Measurements from ENCODE around the gene CFAP221. TPM values are rescaled to one million over a fixed set of nuclear protein-coding genes. Genes with fewer than 3 reads are reported as not detected.

The CFAP221 gene
- under 1 TPM in 1 of 4 donors, not detected in 3; 0.48 TPM for total RNA-seq

DNA sequence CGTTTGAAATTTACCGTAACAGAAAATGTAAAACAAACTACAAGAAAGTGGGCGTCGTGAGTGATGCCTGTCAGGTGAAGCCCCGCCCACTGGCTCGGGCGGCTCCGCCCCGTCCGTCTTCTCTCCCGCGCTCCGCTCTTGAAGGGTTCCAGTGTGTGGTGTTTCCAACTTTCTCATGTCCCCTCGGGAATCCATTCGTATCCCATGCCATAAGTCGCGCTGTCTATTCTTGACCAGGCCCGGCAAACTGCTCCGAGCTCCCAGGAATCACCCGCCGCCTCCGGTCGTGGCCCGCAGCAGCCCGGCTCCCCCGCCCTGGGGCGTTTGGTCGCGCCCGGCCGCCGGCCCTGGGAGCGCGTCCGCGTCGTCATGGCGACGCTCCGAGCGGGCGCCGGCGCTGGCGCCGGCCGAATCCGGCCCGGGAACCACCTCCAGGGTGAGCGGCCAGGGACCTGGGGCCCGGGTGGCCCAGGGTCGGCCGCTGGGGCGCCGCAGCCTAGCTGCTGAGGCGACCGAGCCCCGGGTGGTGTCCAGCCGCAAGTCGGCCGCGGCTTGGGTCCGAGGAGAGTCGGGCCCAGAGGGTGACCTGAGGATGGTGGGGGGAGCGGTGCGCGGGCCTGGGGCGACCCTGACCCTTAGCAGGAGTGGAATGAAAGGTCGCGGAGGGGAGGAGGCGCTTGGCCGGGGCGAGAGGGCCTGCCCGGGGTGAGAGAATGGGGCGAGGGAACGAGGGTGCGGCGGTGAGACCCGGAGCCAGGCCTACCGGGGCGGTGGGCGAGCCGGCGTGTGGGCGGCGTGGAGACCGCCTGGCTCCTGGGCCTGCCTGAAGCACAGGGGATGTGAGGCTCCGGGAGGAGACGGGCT lies at the start of gene CFAP221:
Gene CFAP221 (plus strand): TSS at position 375 of the 864 bp plus-strand sequence. CDS start 1,683 bp downstream, outside the sequence.
- no peak within 1 kb of the TSS for H3K27ac ChIP-seq
- 8% methylated on average over 45 of the region's 89 CpGs for WGBS

DNA sequence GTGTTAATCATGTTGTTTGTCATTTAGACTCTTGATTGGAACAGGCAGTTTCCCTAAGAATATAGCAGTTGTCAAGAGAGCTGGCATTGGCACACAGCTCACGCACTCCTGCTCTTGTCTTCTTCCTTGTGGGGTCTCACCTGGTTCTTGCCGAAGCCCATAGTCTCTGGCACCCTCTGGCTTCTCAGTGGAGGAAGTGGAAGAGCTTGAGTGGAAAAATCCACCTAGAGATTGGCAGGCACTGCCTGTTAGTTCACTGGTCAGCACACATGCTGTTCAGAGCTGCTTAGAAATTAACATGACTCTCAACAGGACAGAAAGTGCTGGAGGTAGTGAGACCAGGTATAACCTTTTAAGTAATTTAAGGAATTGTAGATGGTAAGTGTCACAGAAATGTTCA lies 48.3 kb upstream of the CFAP221 start:
- WGBS, result 91% methylated on average over 2 of the region's 2 CpGs
- DNase-seq (ENCODE audit: low spot score in 2 of 2), result peak in 1 of 2 donors; percentile 29
- Histone ChIP-seq H3K27ac (no peak overlapping the region), H3K36me3 (no peaks in the 10 kb centered on the region), H3K27me3 (peaks cover 4% of the 10 kb centered on the region), H3K4me1 (peaks cover 8% of the 10 kb centered on the region), H3K9me3 (no peaks in the 10 kb centered on the region), H3K4me3 (no peak overlapping the region)
- TF ChIP-seq POLR2A (IDR thresholded peaks at IDR 0.05) (no peak), POLR2AphosphoS5 (IDR thresholded peaks at IDR 0.05) (no peak), EP300 (IDR thresholded peaks at IDR 0.05) (no peak)
- TF ChIP-seq, protein P1, sequence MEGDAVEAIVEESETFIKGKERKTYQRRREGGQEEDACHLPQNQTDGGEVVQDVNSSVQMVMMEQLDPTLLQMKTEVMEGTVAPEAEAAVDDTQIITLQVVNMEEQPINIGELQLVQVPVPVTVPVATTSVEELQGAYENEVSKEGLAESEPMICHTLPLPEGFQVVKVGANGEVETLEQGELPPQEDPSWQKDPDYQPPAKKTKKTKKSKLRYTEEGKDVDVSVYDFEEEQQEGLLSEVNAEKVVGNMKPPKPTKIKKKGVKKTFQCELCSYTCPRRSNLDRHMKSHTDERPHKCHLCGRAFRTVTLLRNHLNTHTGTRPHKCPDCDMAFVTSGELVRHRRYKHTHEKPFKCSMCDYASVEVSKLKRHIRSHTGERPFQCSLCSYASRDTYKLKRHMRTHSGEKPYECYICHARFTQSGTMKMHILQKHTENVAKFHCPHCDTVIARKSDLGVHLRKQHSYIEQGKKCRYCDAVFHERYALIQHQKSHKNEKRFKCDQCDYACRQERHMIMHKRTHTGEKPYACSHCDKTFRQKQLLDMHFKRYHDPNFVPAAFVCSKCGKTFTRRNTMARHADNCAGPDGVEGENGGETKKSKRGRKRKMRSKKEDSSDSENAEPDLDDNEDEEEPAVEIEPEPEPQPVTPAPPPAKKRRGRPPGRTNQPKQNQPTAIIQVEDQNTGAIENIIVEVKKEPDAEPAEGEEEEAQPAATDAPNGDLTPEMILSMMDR (IDR thresholded peaks at IDR 0.05), result no peak

More for the DNA sequence above, at the start of gene CFAP221:
- H3K27me3 ChIP-seq, result peaks cover 14% of the 10 kb centered on the region
- no peaks in the 10 kb centered on the region for H3K36me3 ChIP-seq
- peak within 1 kb of the TSS; percentile 54 for H3K4me3 ChIP-seq
- no peaks in the 10 kb centered on the region for H3K9me3 ChIP-seq
- no peak for DNase-seq (ENCODE audit: low spot score in 2 of 2)
- H3K4me1 ChIP-seq, result peaks cover 10% of the 10 kb centered on the region
- TF ChIP-seq, protein P1 (IDR thresholded peaks at IDR 0.05), result no peak
- no peak for TF ChIP-seq POLR2A (IDR thresholded peaks at IDR 0.05)
- TF ChIP-seq POLR2AphosphoS5 (IDR thresholded peaks at IDR 0.05), result no peak

DNA sequence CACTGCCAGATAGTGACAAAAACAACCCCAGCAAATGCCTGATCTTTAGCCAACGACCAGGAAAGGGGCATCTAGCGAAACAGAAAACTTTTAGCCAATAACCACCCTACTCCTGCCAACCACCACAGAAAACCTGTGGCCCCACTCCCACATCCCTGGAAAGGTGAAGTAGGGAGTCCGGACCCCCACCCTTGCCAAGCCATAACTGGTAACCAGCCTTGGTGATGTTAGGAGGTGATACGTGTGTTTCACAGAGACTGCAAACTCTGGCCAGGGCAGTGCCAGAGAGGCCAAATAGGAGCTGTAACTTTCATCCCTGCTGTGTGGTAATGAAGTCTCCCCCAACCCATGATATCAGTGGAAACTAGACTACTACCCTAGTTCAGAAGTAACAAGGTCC lies 47.6 kb upstream of the CFAP221 start:
- Histone ChIP-seq H3K4me1 (peaks cover 7% of the 10 kb centered on the region), H3K9me3 (no peaks in the 10 kb centered on the region), H3K36me3 (no peaks in the 10 kb centered on the region), H3K27me3 (peaks cover 4% of the 10 kb centered on the region), H3K4me3 (no peak overlapping the region), H3K27ac (no peak overlapping the region)
- 77% methylated on average over 4 of the region's 4 CpGs for whole genome bisulfite sequencing
- DNase-seq (ENCODE audit: low spot score in 2 of 2), result peak in 1 of 2 donors; percentile 60
- TF ChIP-seq POLR2A (IDR thresholded peaks at IDR 0.05), result no peak
- TF ChIP-seq POLR2AphosphoS5 (IDR thresholded peaks at IDR 0.05), result no peak
- no peak for TF ChIP-seq EP300 (IDR thresholded peaks at IDR 0.05)
- TF ChIP-seq, protein P1 (IDR thresholded peaks at IDR 0.05), result no peak

DNA sequence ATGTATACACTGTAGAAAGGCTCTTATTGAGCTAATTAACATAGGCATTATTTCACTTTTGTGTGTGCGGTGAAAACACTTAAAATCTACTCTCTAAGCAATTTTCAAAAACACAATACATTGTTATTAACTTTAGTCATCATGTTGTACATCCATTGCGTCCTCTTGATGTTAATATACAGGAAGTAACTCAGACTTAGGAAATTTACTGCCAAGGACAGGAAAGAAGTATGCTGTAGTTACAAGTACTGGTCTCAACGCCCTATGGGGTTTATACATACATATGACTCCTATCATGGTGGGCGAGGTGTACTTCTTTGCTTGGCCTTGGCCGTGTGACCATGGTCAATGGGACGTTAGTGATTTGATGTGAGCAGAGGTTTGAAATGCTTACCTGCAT lies 35.5 kb upstream of the CFAP221 start:
- no peak overlapping the region for H3K4me3 ChIP-seq
- no peaks in the 10 kb centered on the region for H3K4me1 ChIP-seq
- TF ChIP-seq POLR2AphosphoS5 (IDR thresholded peaks at IDR 0.05) (no peak), EP300 (IDR thresholded peaks at IDR 0.05) (no peak), POLR2A (IDR thresholded peaks at IDR 0.05) (no peak)
- TF ChIP-seq, protein P1 (IDR thresholded peaks at IDR 0.05), result no peak
- peaks cover 4% of the 10 kb centered on the region for H3K27me3 ChIP-seq
- no peaks in the 10 kb centered on the region for H3K9me3 ChIP-seq
- H3K27ac ChIP-seq, result no peak overlapping the region
- H3K36me3 ChIP-seq, result no peaks in the 10 kb centered on the region
- 77% methylated on average over 6 of the region's 6 CpGs for WGBS
- DNase-seq (ENCODE audit: low spot score in 2 of 2), result no peak

DNA sequence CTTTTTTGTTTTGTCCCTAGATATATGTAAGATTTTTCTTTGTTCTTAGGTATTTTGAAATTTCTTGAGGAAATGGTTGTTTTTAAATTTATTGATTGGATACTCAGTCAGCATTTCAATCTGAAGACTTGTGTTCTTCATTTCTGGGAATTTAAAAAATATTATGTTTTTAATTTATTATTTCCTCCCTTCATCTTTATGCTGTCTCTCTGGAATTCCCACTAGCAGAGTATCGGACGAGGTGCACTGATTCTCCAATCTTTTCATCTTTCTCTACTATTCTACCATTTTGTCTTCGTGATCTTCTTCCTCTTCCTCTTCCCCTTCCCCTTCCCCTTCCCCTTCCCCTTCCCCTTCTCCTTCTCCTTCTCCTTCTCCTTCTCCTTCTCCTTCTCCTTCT lies 32.3 kb upstream of the CFAP221 start:
- no peaks in the 10 kb centered on the region for H3K36me3 ChIP-seq
- 77% methylated on average over 3 of the region's 3 CpGs for WGBS
- H3K9me3 ChIP-seq, result no peaks in the 10 kb centered on the region
- no peak overlapping the region for H3K4me3 ChIP-seq
- H3K27me3 ChIP-seq, result peaks cover 4% of the 10 kb centered on the region
- no peak for DNase-seq (ENCODE audit: low spot score in 2 of 2)
- H3K27ac ChIP-seq, result no peak overlapping the region
- H3K4me1 ChIP-seq, result no peaks in the 10 kb centered on the region
- TF ChIP-seq EP300 (IDR thresholded peaks at IDR 0.05) (no peak), POLR2AphosphoS5 (IDR thresholded peaks at IDR 0.05) (no peak), POLR2A (IDR thresholded peaks at IDR 0.05) (no peak)
- TF ChIP-seq, protein P1 (IDR thresholded peaks at IDR 0.05), result no peak
